PFSK-1 (cell line): ENCODE results near the gene NABP1.
A peak's percentile ranks its signal among the peaks of the same experiment; 100 is the strongest.

Experiments
- FOXP2 ChIP-seq: optimal IDR thresholded peaks from 2 replicates; pipeline ENCODE3; 2011; ENCODE audit warnings: borderline replicate concordance, control low read depth, inconsistent platforms; ENCODE audit not compliant: insufficient read depth; ENCODE audit errors: extremely low read length, extremely low read depth
- POLR2AphosphoS5 ChIP-seq: IDR thresholded peaks from 2 replicates; pipeline ENCODE4 v1.6.1; 2012; ENCODE audit warnings: low read depth, mild to moderate bottlenecking, control low read depth, low read length, moderate library complexity
- REST ChIP-seq, 2 experiments: IDR thresholded peaks; 2 replicates each; pipeline versions ENCODE4 v1.6.1 to v1.8.0; 2011 to 2012; ENCODE audit warnings: low read depth in 2 of 2, low read length in 2 of 2, control low read depth in 1 of 2, inconsistent platforms in 1 of 2, mild to moderate bottlenecking in 1 of 2, moderate library complexity in 1 of 2; ENCODE audit not compliant: insufficient read depth in 1 of 2
- SIN3A ChIP-seq: IDR thresholded peaks from 2 replicates; pipeline ENCODE4 v1.6.1; 2012; ENCODE audit warnings: mild to moderate bottlenecking, low read length, moderate library complexity, borderline replicate concordance; ENCODE audit not compliant: insufficient read depth
- TAF1 ChIP-seq: IDR thresholded peaks from 2 replicates; pipeline ENCODE4 v1.6.1; 2012; ENCODE audit warnings: low read length, control low read depth, borderline replicate concordance; ENCODE audit not compliant: insufficient read depth

The NABP1 gene

GRCh38 chr2:191693778-191694177, 15.8 kb downstream of the NABP1 start:
- TF ChIP-seq TAF1 = no peak
- no peak for TF ChIP-seq REST (IDR thresholded peaks at IDR 0.05; ENCODE audit: insufficient read depth in 1 of 2, low read depth in 2 of 2, low read length in 2 of 2)
- TF ChIP-seq POLR2AphosphoS5 = no peak

DNA sequence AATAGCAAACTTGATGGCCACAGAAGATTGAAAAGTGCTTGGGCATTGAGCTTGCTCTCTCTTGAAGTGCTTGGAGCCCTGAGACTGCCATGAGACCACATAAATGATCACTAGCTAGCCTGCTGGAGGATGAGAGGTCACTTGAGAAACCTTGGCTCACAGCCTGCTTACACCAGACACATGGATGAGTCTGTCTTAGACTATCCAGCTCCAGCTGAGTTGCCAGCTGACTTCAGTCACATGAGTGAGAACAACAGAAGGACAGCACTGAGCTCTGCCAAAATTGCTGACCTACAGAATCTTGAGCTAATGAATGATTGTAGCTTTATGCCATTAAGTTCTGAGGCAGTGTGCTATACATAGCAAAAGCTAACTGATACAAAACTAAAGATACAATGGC, 18.1 kb downstream of the NABP1 start:
- TF ChIP-seq SIN3A = peak; percentile 41; the same call in 1 of the 2 replicates
- TF ChIP-seq REST (IDR thresholded peaks at IDR 0.05; ENCODE audit: insufficient read depth in 1 of 2, low read depth in 2 of 2, low read length in 2 of 2) = no peak

DNA sequence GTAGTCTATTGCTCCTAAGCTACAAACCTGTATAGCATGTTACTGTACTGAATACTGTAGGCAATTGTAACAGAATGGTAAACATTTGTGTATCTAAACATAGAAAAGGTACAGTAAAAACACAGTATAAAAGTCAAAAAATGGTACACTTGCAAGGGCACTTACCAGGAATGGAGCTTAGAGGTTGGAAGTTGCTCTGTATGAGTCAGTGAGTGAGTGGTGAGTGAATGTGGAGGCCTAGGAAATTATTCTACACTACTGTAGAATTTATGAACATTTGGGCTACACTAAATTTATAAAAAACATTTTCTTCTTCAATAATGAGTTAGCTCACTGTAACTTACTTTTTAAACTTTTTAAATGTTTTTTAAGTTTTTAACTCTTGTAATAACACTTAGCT, 19.0 kb downstream of the NABP1 start:
- no peak for TF ChIP-seq REST (IDR thresholded peaks at IDR 0.05; ENCODE audit: insufficient read depth in 1 of 2, low read depth in 2 of 2, low read length in 2 of 2)
- TF ChIP-seq FOXP2 = no peak
- no peak for TF ChIP-seq POLR2AphosphoS5
- no peak for TF ChIP-seq TAF1
- no peak for TF ChIP-seq SIN3A

DNA sequence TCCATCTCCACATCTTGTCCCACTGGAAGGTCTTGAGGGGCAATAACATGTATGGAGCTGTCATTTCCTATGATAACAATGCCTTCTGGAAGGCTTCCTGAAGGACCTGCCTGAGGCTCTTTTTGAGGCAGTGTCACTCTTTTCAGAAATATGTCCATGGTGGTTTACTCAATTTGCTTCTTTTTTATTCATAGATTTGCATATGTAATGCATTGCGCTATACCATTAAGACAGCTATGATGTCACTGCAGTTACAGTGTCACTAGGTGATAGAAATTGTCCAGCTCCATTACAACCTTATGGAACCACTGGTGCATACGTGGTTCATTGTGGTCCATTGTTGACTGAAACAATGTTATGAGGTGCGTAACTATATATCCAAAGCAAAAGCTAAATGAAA, 19.9 kb downstream of the NABP1 start:
- TF ChIP-seq POLR2AphosphoS5 (no peak), SIN3A (no peak), FOXP2 (no peak), REST (IDR thresholded peaks at IDR 0.05; ENCODE audit: insufficient read depth in 1 of 2, low read depth in 2 of 2, low read length in 2 of 2) (no peak), TAF1 (no peak)

DNA sequence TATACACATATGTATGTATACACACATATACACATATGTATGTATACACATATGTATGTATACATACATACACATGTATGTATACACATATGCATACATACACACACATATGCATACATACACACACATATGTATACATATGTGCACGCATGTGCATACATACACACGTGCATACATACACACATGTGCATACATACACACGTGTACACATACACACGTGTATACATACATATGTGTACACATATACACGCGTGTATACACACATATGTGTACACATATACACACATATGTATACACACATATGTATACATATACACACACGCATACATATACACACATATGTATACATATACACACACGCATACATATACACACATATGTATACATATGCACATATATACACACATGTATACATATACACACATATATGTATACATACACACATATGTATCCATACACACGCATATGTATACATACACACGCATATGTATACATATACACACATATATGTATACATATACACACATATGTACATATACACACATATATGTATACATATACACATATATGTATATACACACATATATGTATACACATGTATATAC, 21.5 kb downstream of the NABP1 start:
- TF ChIP-seq REST (IDR thresholded peaks at IDR 0.05; ENCODE audit: insufficient read depth in 1 of 2, low read depth in 2 of 2, low read length in 2 of 2) (no peak), POLR2AphosphoS5 (no peak), SIN3A (no peak), TAF1 (no peak)
